Skeletal muscle satellite cell (primary cell): ENCODE results near the gene RNGTT.
"Not testable (repeated sequence)": the region's sequence is repeated elsewhere in the genome, so short reads cannot be mapped to it uniquely, and the experiment has no call there.

Source experiments
- H3K27me3 ChIP-seq: 2 replicates; pipeline ENCODE4 v1.7.0; 2013; ENCODE audit warnings: low read length; ENCODE audit not compliant: control insufficient read depth, insufficient read depth
- H3K36me3 ChIP-seq: 2 replicates; pipeline ENCODE4 v1.7.0; 2013; ENCODE audit warnings: mild to moderate bottlenecking, control low read depth, low read length; ENCODE audit not compliant: insufficient read depth
- H3K4me1 ChIP-seq: 2 replicates; pipeline ENCODE4 v1.7.0; 2013; ENCODE audit warnings: low read length; ENCODE audit not compliant: control insufficient read depth, insufficient read depth
- H3K4me2 ChIP-seq: 2 replicates; pipeline ENCODE4 v1.7.0; 2013; ENCODE audit warnings: mild to moderate bottlenecking, low read length
- H3K4me3 ChIP-seq: 2 replicates; pipeline ENCODE4 v1.7.0; 2013; ENCODE audit warnings: low read length
- H3K9ac ChIP-seq: 2 replicates; pipeline ENCODE4 v1.7.0; 2013; ENCODE audit warnings: mild to moderate bottlenecking, low read depth, low read length, moderate library complexity
- H3K9me3 ChIP-seq: replicated peaks from 2 replicates; pipeline ENCODE4 v1.7.0; 2013; ENCODE audit warnings: mild to moderate bottlenecking, control low read depth, low read length

RNGTT gene

DNA sequence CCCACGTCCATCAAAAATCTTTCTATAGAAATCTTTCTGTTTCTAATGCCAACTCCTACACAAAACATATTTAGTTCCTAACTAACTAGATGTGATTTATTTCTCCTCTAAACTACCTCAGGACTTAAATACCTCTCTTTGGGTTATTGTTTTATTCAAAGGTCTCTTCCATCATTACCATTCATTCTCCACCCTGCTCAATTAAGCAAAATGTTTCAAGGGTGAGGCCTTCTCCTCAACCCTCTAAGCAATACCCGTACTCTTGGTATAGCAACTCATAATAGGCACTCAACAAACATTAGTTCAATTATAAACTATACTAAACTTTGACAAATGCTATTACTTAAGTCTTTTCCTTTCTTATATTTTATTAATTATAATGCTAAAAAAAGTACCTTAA lies 111.4 kb downstream of the RNGTT start:
- H3K4me3 ChIP-seq: no peak overlapping the region
- H3K9ac ChIP-seq: no peak overlapping the region
- peaks cover 6% of the 10 kb centered on the region for H3K4me1 ChIP-seq
- no peaks in the 10 kb centered on the region for H3K27me3 ChIP-seq
- H3K9me3 ChIP-seq: no peaks in the 10 kb centered on the region
- H3K36me3 ChIP-seq: no peaks in the 10 kb centered on the region
- no peak overlapping the region for H3K4me2 ChIP-seq

DNA sequence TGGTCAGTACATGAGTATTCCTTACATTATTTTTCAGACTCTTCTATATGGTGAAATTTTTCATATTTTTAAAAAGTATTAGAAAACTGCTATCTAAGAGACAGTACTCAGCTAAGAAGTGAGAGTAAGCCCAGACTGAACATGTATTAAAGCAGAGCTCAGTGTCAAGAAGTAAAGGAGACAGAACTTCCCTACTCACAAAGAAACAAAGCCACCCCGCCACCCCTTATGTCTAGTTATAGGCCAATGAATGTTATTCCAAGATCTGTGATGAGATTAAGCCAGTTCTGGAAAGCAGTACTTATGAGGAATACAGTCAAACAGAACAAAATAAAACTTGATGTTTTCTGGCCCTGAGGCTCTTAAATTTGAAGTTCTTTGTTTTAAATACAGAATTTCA lies 114.5 kb downstream of the RNGTT start:
- Histone ChIP-seq H3K36me3 (no peaks in the 10 kb centered on the region), H3K4me1 (no peaks in the 10 kb centered on the region), H3K9me3 (no peaks in the 10 kb centered on the region), H3K4me3 (no peak overlapping the region), H3K4me2 (no peak overlapping the region), H3K9ac (no peak overlapping the region), H3K27me3 (no peaks in the 10 kb centered on the region)

DNA sequence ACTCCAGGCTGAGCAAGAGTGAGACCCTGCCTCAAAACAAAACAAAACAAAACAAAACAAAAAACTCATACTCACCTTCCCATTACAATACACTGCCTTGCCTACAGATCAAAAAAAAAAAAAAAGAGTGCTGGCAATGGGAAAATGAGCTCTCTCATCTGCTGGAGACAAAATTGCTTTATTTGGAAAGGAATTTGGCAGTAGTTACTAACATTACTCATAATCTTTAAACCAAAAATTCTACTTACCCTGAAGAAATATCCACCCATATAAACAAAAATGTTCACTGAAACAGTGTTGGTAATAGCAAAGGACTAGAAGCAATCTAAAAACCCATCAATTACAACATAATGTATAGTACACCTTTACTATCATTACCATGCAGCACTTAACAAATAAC lies 120.4 kb downstream of the RNGTT start:
- Histone ChIP-seq H3K4me1 (peaks cover 13% of the 10 kb centered on the region), H3K36me3 (no peaks in the 10 kb centered on the region), H3K9me3 (no peaks in the 10 kb centered on the region), H3K27me3 (no peaks in the 10 kb centered on the region), H3K4me3 (no peak overlapping the region), H3K9ac (no peak overlapping the region), H3K4me2 (peak overlapping the region; percentile 13)

- Histone ChIP-seq H3K27me3 (no peaks in the 10 kb centered on the region), H3K9ac (no peak overlapping the region), H3K4me1 (peaks cover 13% of the 10 kb centered on the region), H3K36me3 (no peaks in the 10 kb centered on the region), H3K4me2 (no peak overlapping the region), H3K9me3 (no peaks in the 10 kb centered on the region), H3K4me3 (no peak overlapping the region)
Measured at GRCh38 chr6:88842320-88842719, 121.1 kb downstream of the RNGTT start.

DNA sequence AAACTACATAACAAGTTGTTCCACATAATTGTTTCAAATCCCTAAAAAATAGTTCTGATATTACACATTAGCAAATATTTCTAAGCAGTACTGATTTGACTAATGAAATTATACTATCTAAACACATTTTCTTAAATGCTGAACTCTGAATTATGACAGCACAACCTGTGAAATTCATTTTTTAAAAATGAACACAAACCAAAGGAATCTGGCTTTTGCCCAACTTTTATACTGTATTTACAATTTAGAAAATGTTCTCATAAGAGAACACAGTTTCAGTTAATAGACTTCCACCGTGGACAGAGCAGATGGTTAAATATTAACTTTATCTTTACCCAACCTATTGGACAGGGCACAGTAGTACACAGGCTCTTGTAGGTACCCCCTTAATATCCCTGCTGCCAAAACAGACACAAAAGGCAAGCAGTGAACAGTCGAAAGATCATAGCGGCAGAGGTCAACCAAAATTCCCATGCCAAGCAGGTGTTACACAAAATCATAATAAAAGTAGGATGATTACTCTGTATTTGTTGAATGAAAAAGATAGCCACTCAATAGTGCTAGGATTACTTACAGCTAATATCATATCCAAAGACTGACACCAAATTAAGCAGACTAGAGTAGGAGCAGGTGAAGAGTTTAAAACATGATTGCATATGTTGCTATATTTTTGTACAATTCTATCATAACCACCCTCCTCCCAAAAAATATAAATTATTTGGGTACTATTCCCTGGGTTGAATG lies 122.5 kb downstream of the RNGTT start:
- H3K4me2 ChIP-seq: no peak overlapping the region
- H3K4me3 ChIP-seq: no peak overlapping the region
- peaks cover 13% of the 10 kb centered on the region for H3K4me1 ChIP-seq
- H3K9ac ChIP-seq: no peak overlapping the region
- no peaks in the 10 kb centered on the region for H3K27me3 ChIP-seq
- no peaks in the 10 kb centered on the region for H3K9me3 ChIP-seq
- H3K36me3 ChIP-seq: no peaks in the 10 kb centered on the region

DNA sequence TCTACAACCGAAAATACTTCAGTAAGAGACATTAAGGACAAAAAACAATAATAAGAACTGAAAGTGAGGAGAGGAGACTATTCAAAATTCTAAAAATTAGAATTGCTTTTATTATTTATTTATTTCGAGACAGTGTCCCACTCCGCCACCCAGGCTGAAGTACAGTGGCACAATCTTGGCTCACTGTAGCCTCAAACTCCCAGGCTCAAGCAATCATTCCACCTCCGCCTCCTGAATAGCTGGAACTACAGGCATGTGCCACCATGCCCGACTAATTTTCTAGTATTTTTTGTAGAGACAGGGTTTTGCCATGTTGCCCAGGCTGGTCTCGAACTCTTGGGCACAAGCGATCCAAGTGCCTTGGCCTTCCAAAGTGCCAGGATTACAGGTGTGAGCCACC lies 123.1 kb downstream of the RNGTT start:
- no peaks in the 10 kb centered on the region for H3K27me3 ChIP-seq
- no peak overlapping the region for H3K4me2 ChIP-seq
- H3K9me3 ChIP-seq: no peaks in the 10 kb centered on the region
- no peak overlapping the region for H3K4me3 ChIP-seq
- peaks cover 13% of the 10 kb centered on the region for H3K4me1 ChIP-seq
- H3K9ac ChIP-seq: no peak overlapping the region
- H3K36me3 ChIP-seq: no peaks in the 10 kb centered on the region

GRCh38 chr6:88839280-88839679 lies 124.1 kb downstream of the RNGTT start:
- no peak overlapping the region for H3K4me3 ChIP-seq

GRCh38 chr6:88835210-88835609 lies 128.2 kb downstream of the RNGTT start:
- H3K27me3 ChIP-seq: no peaks in the 10 kb centered on the region
- no peak overlapping the region for H3K4me2 ChIP-seq
- no peaks in the 10 kb centered on the region for H3K4me1 ChIP-seq
- no peak overlapping the region for H3K9ac ChIP-seq
- H3K9me3 ChIP-seq: no peaks in the 10 kb centered on the region
- no peaks in the 10 kb centered on the region for H3K36me3 ChIP-seq
- no peak overlapping the region for H3K4me3 ChIP-seq

More at GRCh38 chr6:88839280-88839679, 124.1 kb downstream of the RNGTT start:
- no peak overlapping the region for H3K4me2 ChIP-seq
- no peaks in the 10 kb centered on the region for H3K27me3 ChIP-seq
- no peak overlapping the region for H3K9ac ChIP-seq
- no peaks in the 10 kb centered on the region for H3K36me3 ChIP-seq
- peaks cover 13% of the 10 kb centered on the region for H3K4me1 ChIP-seq
- H3K9me3 ChIP-seq: no peaks in the 10 kb centered on the region

DNA sequence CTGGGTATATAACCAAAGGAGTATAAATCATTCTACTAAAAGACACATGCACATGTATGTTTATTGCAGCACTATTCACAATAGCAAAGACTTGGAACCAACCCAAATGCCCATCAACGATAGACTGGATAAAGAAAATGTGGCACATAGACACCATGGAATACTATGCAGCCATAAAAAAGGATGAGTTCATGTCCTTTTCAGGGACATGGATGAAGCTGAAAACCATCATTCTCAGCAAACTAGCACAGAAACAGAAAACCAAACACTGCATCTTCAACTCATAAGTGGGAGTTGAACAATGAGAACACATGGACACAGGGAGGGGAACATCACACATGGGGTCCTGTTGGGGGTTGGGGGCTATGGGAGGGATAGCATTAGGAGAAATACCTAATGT lies 130.3 kb downstream of the RNGTT start:
- not testable (repeated sequence) for H3K4me3 ChIP-seq, H3K36me3 ChIP-seq, H3K9me3 ChIP-seq, H3K4me1 ChIP-seq, H3K4me2 ChIP-seq, H3K9ac ChIP-seq, H3K27me3 ChIP-seq

- peaks cover 13% of the 10 kb centered on the region for H3K4me1 ChIP-seq
- H3K9ac ChIP-seq, H3K9me3 ChIP-seq, H3K27me3 ChIP-seq, H3K4me2 ChIP-seq, H3K36me3 ChIP-seq, H3K4me3 ChIP-seq: not testable (repeated sequence)
Measured at GRCh38 chr6:88827599-88827998, 135.8 kb downstream of the RNGTT start.

- no peak overlapping the region for H3K9ac ChIP-seq
- H3K4me3 ChIP-seq: no peak overlapping the region
- no peak overlapping the region for H3K4me2 ChIP-seq
- H3K36me3 ChIP-seq: no peaks in the 10 kb centered on the region
- no peaks in the 10 kb centered on the region for H3K9me3 ChIP-seq
- peaks cover 13% of the 10 kb centered on the region for H3K4me1 ChIP-seq
- no peaks in the 10 kb centered on the region for H3K27me3 ChIP-seq
Measured at GRCh38 chr6:88825856-88826255, 137.6 kb downstream of the RNGTT start.

DNA sequence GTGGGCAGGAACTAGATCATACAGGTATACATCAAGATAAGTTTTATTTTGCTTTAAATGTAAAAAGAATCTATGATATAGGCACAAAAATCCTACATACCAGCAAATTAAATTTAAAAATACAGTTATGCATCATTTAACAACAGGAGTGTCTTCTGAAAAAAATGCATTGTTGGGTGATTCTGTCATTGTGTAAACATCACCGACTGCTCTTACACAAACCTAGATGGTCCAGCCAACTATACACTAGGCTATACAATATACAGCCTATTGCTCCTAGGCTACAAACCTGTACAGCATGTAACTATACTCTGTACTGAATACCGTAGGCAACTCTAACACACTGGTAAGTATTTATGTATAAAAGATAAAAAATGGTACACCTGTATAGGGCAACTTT lies 139.4 kb downstream of the RNGTT start:
- no peaks in the 10 kb centered on the region for H3K9me3 ChIP-seq
- no peaks in the 10 kb centered on the region for H3K36me3 ChIP-seq
- no peaks in the 10 kb centered on the region for H3K27me3 ChIP-seq
- peaks cover 13% of the 10 kb centered on the region for H3K4me1 ChIP-seq
- peak overlapping the region; percentile 33 for H3K4me2 ChIP-seq
- peak overlapping the region; percentile 3 for H3K9ac ChIP-seq
- H3K4me3 ChIP-seq: no peak overlapping the region
